Ureter (tissue), 1 donor: ENCODE results near the gene SRSF1. TPM values are rescaled to one million over a fixed set of nuclear protein-coding genes. Genes with fewer than 3 reads are reported as not detected.

Source experiments
- DNase-seq: peaks from one replicate; pipeline ENCODE4 v3.0.0-alpha.2; 2020; ENCODE audit warnings: low spot score
- total RNA-seq: library from RNA; stranded (reverse); gene quantifications from one replicate; pipeline ENCODE4 v1.2.4, GENCODE V29; 2023
- donor health status: DM: yes; HTN: yes; CAD: no.

SRSF1 gene
- total RNA-seq, 1 donor from 2014 or later = 205 TPM

- peak; percentile 28 for DNase-seq
Measured at GRCh38 chr17:57965521-57966160, 41.4 kb downstream of the SRSF1 start.

DNA sequence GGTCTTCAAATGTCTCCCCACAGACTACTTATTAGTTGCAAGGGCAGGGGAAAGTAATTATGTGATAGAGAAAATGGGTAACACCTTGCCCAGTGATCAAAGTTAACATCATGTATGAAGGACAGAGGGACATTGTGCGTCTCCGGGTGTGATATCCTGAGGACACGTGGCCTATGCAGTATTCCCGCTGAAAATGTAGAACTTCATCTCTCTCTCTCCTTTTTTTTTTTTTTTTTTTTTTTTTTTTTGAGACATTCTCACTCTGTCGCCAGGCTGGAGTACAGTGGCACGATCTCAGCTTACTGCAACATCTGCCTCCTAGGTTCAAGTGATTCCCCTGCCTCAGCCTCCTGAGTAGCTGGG, 43.9 kb downstream of the SRSF1 start:
- DNase-seq = peak; percentile 9

DNA sequence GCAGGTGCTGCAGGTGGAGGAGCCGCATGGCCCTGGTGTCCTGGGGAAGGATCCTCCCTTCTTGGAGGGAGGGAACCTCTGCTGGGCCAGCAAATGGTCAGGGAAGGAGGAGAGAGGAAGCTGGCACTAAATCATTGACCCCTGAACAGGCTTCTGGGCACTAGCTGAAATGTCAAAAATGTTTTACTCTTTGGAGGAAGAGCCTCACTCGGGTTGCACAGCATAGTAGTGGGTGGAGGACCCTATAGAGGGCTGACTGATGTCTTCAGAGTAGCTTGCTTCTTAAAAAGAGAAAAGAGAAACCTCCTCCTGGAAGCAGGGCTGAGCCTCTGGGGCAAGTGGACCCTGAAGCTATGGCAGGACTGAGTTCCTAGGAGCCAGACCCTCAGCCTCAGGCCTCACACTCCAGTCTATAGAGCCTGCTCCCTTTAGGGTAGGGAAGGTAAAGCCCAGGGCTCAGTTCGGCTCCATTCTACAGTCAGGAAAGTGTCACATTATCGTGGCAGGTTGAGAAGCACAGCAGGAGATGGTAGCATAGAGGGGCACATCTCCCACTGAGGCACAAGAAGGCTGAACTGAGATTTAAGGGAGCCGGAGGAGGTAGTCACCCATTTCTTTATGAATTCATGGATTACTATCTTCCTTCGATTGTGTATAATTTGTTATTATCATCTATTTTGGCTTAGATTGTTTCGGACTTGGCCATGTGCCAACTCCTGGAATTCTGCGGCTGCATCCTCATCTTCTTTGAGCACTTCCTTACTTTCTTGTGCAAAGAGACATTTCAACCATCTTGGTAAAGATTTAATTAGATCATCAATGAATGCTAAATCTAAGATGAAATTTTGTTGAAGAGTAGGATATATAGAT, 44.5 kb downstream of the SRSF1 start:
- peak; percentile 19 for DNase-seq

DNA sequence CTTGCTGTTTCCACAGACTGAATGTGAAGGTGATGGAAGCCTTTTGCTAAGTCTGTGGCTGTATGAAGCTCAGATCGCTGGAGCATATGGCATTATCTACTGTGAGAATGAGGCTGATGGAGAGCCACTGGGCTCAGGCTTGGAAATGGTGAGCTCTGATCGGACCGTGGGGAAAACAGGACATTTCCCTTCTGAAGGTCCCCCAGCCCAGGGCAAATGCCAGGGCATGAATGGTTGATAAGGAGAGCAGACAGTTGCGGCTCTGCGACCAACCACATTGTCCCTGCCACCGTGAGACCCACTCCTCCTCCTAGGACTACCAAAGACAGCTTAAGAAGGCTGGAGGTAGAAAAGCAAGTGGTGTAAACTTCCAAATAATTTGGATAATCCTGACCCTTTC, 47.1 kb downstream of the SRSF1 start:
- DNase-seq = peak; percentile 31

- DNase-seq = peak; percentile 31
Measured at GRCh38 chr17:57958391-57958790, 48.7 kb downstream of the SRSF1 start.

- peak; percentile 15 for DNase-seq
Measured at GRCh38 chr17:57957886-57958285, 49.2 kb downstream of the SRSF1 start.

GRCh38 chr17:57957120-57957850, 49.8 kb downstream of the SRSF1 start:
- peak; percentile 24 for DNase-seq

DNA sequence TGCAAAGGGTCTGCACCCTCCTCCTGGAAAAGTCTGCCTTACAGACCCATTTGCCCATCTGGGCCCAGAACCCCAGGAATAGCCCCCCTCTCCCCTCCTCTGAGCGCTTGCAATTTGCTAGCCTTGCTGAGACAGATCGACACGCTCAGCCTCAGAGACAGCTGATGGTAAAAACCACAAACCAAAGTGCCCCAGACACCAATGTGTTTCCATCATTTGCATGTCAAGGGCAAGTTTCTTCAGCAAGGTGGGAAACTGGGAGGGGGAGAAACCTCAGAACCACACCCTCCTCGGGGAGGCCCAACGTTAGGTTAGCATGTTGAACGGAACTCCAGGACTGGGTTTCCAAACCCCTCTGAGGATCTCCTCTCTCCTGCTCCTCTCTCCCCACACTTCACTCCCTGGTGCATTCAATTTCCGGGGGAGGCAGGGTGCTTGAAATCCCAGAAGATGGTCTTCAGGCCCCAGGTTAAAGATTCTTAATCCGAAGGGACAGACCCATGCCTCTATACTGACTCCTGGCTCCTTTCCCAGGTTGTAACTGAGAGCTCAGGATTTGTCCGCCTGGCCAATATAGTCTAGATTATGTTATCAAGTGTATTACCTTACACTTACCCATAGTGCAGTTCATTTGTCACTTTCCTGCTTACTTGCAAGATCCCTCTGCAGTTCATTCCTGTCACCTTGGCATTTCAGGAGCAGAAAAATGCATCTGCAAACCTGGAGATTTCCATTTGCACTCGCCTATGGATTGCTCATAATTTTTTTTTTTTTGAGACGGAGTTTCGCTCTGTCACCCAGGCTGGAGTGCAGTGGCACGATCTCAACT, 50.5 kb downstream of the SRSF1 start:
- peak; percentile 3 for DNase-seq

DNA sequence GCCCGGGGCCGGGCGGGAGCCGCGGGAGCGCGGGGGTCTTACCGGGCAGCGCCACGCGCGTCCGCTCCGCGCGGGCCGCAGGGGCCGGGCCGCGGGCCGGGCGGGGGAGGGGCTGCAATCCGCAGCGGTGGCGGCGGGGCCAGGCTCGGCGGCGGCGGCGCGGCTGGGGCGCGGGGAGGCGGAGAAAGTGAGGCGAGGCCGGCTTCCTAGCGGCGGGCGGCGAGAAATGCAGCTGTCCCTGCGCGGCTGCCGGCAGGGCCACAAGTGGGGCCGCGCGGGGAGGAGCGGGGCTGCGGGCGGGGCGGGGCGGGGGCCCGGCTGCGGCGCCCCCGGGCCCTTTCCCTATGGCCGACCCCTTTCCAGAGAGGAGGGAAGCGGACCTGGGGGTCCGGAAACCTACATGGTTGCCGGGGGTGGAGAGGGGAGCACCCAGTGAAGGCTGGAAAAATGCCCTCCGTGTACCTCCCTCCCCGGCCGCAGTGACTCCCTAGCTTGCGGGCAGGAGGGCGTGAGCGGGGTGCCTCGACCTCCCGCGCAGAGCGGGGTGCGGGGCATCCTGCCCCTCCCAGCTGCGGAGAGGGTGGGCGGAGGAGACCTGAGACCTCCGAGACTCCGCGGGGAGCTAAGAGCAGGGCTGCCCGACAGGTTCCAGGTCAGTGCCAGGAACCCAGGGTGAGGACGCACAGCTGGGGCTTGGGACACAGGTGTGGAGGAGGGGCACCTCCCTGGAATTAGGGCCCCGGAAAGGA, 51.7 kb downstream of the SRSF1 start, which contains the start of gene CUEDC1:
Gene CUEDC1, minus strand, starts transcription at position 230 of the 749 bp plus-strand sequence. CDS start 69,848 bp downstream, outside the sequence.
- DNase-seq = peak; percentile 82

- peak; percentile 79 for DNase-seq
Measured at GRCh38 chr17:57954397-57955182, 52.5 kb downstream of the SRSF1 start.

DNA sequence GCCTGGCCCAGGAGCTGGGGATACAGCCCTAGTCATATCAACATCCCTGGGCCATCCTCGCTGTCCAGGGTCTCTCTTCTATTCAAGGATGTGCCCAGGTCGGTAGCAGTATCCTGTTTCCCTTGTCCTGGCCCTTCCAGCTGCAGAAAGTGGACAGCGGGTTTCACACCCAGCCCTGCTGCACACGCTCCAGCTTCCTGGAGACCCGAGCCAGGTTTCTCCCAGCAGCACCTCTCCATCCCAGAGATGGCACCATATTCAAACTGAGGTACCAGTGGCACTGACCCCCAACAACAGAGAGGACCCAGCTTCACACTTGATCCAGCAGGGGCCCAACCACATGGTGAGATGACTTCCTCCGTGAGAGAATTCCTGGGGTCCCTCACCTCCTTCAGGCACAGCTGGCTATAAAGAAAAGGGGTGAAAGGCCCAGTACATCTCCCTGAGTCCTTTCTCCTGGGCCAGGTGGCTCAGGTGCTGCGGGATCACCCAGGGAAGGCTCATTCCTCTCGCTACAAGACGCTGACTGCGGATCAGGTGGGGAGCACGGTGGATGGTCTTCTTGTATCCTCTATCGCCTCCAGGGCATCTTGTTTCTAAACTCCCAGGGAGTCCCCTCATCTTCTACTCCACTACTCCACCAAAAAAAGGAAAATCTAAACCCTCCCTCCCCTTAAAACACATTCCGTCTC, 53.2 kb downstream of the SRSF1 start:
- DNase-seq = no peak

Other genes starting within 250 kb of the SRSF1 start
- gene MRPS23, start 157.2 kb downstream of the SRSF1 start, total RNA-seq = 37.5 TPM
- gene CUEDC1, start 51.8 kb downstream of the SRSF1 start, total RNA-seq = 36.9 TPM
- 75.6 TPM for gene VEZF1, start 19.0 kb downstream of the SRSF1 start, total RNA-seq
- gene DYNLL2, start 76.2 kb upstream of the SRSF1 start, total RNA-seq = 52.3 TPM
- gene OR4D1, start 141.1 kb upstream of the SRSF1 start, total RNA-seq = not detected
- gene OR4D2, start 159.7 kb upstream of the SRSF1 start, total RNA-seq = not detected
- not detected for gene EPX, start 185.5 kb upstream of the SRSF1 start, total RNA-seq
- gene MKS1, start 212.0 kb upstream of the SRSF1 start, total RNA-seq = 28.7 TPM
- not detected for gene LPO, start 231.3 kb upstream of the SRSF1 start, total RNA-seq